Hematopoietic multipotent progenitor cell treated with erythropoietin and hydrocortisone succinate and interleukin-3 and kit ligand, for 8 days (in vitro differentiated cells): ENCODE results near the gene CATSPERZ.

Experiments
- DNase-seq: peaks from one replicate; pipeline ENCODE4 v3.0.0-alpha.2; 2015

Gene CATSPERZ

GRCh38 chr11:64264371-64264852 is 35.7 kb upstream of the CATSPERZ start:
- DNase-seq: no peak

GRCh38 chr11:64265176-64266160 is 34.7 kb upstream of the CATSPERZ start:
- DNase-seq: no peak

GRCh38 chr11:64266339-64266738 is 33.8 kb upstream of the CATSPERZ start:
- no peak for DNase-seq

- DNase-seq: no peak
These were observed 32.8 kb upstream of the CATSPERZ start for GRCh38 chr11:64267207-64267945.

- peak; percentile 72 for DNase-seq
These were observed 31.9 kb upstream of the CATSPERZ start for GRCh38 chr11:64268025-64268892.

- peak; percentile 51 for DNase-seq
These were observed 31.1 kb upstream of the CATSPERZ start for GRCh38 chr11:64268893-64269539.

GRCh38 chr11:64269540-64270220 is 30.5 kb upstream of the CATSPERZ start:
- peak; percentile 100 for DNase-seq

- no peak for DNase-seq
These were observed 24.9 kb upstream of the CATSPERZ start for GRCh38 chr11:64275031-64275800.

- DNase-seq: no peak
These were observed 24.3 kb upstream of the CATSPERZ start for GRCh38 chr11:64275841-64276240.

GRCh38 chr11:64276653-64277431 is 23.3 kb upstream of the CATSPERZ start:
- peak; percentile 73 for DNase-seq

- no peak for DNase-seq
These were observed 21.5 kb upstream of the CATSPERZ start for GRCh38 chr11:64278576-64279190.

GRCh38 chr11:64281957-64282770 is 18.0 kb upstream of the CATSPERZ start:
- no peak for DNase-seq

GRCh38 chr11:64283092-64283491 is 17.1 kb upstream of the CATSPERZ start:
- no peak for DNase-seq

GRCh38 chr11:64284048-64284961 is 15.9 kb upstream of the CATSPERZ start, which contains the start of gene BAD:
Gene BAD, minus strand, starts transcription at chr11:64284665. Its CDS starts 297 bp downstream, at chr11:64284368.
- DNase-seq: peak; percentile 94

GRCh38 chr11:64284962-64285884 is 14.9 kb upstream of the CATSPERZ start, which contains the start of gene GPR137:
Gene GPR137, plus strand, starts transcription at chr11:64285848. Its CDS starts 677 bp downstream, at chr11:64286525.
- peak; percentile 85 for DNase-seq
